Esophagus muscularis mucosa (tissue), 4 donors: ENCODE results near the gene RABEP1. TPM values are rescaled to one million over a fixed set of nuclear protein-coding genes. Genes with fewer than 3 reads are reported as not detected.

ENCODE experiments used
- DNase-seq: peaks from one replicate; pipeline ENCODE4 v3.0.0-alpha.2; 2017; ENCODE audit errors: extremely low spot score
- H3K27ac ChIP-seq, 4 donors: fragments of 200-600 bp; sonication (generic); replicated peaks in 1 of 4; 1 replicate in 3 of 4; 2 replicates in 1 of 4; pipeline ENCODE4 v1.5.1; 2016 to 2019; ENCODE audit warnings: mild to moderate bottlenecking in 1 of 4
- H3K27me3 ChIP-seq, 4 donors: fragments of 200-600 bp; sonication (generic); one replicate each; pipeline versions ENCODE4 v1.5.1 to v1.6.0; 2016 to 2019
- H3K36me3 ChIP-seq, 4 donors: fragments of 200-600 bp; sonication (generic); one replicate each; pipeline ENCODE4 v1.5.1; 2016 to 2019
- H3K4me1 ChIP-seq, 4 donors: fragments of 200-600 bp; sonication (generic); one replicate each; pipeline ENCODE4 v1.5.1; 2016 to 2019
- H3K4me3 ChIP-seq, 4 donors: fragments of 200-600 bp; sonication (generic); 1 replicate in 2 of 4; 2 replicates in 2 of 4; pipeline ENCODE4 v1.5.1; 2016 to 2019; ENCODE audit warnings: mild to moderate bottlenecking in 4 of 4, moderate library complexity in 1 of 4
- H3K9me3 ChIP-seq, 4 donors: fragments of 200-600 bp; sonication (generic); 1 replicate in 3 of 4; 2 replicates in 1 of 4; pipeline ENCODE4 v1.5.1; 2016 to 2019
- EP300 ChIP-seq: sonication (generic); formaldehyde crosslinking; IDR thresholded peaks from one replicate; pipeline ENCODE4 v1.6.1; 2017; ENCODE audit warnings: antibody characterized with exemption
- POLR2A ChIP-seq: fragments of 450-650 bp; IDR thresholded peaks from one replicate; pipeline ENCODE4 v1.6.1; 2017; ENCODE audit warnings: antibody characterized with exemption, moderate library complexity, mild to moderate bottlenecking, low read depth
- POLR2AphosphoS5 ChIP-seq, 2 donors: sonication (generic); formaldehyde crosslinking; IDR thresholded peaks; one replicate each; pipeline ENCODE4 v1.6.1; 2017; ENCODE audit warnings: antibody characterized with exemption in 2 of 2
- WGBS: methylation state at CpG from one replicate; pipeline ENCODE4 v1.1.5; 2018; 5-methylcytosine and 5-hydroxymethylcytosine counted together
- intact Hi-C: fragments of 100-400 bp; cut with DNase I; formaldehyde crosslinking; loops from one replicate; pipeline ENCODE4 v1.15.1; 2023
- total RNA-seq, 4 donors: library from RNA; depleted of rRNA; stranded (reverse); fragments of >200 nt; gene quantifications; one replicate each; pipeline versions ENCODE4 v1.1.0 to v1.2.1, GENCODE V29; 2016
- TF ChIP-seq, protein P1 (sequence below), 3 experiments: fragments of 200-600 bp in 2 of 3; fragments of 450-650 bp in 1 of 3; sonication (generic) in 2 of 3; IDR thresholded peaks; one replicate each; pipeline ENCODE4 v1.5.1; 2017 to 2019; ENCODE audit warnings: antibody characterized with exemption in 3 of 3, mild to moderate bottlenecking in 2 of 3, moderate library complexity in 1 of 3

RABEP1 gene
- total RNA-seq, 4 donors from 2014 or later = 39.5 to 49.7 (median 43.1) TPM

DNA sequence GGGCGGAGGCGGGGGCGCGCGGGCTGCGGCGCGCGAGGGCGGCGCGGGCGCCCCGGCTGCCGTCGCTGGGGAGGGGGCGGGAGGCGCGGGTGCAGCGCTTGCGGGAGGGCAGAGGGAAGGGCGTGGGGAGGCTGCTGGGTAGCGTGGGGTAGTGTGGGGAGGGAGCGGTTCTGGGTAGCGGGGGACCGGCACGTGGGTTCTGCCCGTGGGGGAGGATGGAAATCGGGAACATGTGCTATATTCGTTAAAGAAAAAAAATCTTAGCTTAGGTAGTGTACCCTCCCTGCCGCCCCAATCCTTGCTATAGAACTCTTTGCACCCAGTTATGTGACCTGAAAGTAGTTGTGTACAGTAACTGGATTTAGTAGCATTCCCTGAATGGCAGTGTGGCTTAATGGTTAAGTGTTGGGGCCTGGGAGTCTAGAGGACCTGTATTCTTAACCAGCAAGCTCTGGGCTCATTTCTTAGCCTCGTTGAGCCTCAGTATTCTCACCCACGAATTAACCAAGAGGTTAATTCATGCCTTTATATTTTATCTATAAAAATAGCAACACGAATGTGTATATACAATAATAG is 646 bp downstream of the RABEP1 start:
- Histone ChIP-seq H3K4me3 (peak overlapping the region; percentile 81 to 97 (median 89)), H3K9me3 (no peaks in the 10 kb centered on the region), H3K36me3 (no peaks in the 10 kb centered on the region), H3K4me1 (peaks cover 20 to 44% (median 28%) of the 10 kb centered on the region in 4 donors), H3K27me3 (no peaks in the 10 kb centered on the region), H3K27ac (peak overlapping the region; percentile 90 to 94 (median 92))
- no peak for TF ChIP-seq EP300
- TF ChIP-seq, protein P1, sequence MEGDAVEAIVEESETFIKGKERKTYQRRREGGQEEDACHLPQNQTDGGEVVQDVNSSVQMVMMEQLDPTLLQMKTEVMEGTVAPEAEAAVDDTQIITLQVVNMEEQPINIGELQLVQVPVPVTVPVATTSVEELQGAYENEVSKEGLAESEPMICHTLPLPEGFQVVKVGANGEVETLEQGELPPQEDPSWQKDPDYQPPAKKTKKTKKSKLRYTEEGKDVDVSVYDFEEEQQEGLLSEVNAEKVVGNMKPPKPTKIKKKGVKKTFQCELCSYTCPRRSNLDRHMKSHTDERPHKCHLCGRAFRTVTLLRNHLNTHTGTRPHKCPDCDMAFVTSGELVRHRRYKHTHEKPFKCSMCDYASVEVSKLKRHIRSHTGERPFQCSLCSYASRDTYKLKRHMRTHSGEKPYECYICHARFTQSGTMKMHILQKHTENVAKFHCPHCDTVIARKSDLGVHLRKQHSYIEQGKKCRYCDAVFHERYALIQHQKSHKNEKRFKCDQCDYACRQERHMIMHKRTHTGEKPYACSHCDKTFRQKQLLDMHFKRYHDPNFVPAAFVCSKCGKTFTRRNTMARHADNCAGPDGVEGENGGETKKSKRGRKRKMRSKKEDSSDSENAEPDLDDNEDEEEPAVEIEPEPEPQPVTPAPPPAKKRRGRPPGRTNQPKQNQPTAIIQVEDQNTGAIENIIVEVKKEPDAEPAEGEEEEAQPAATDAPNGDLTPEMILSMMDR (IDR thresholded peaks at IDR 0.05) = no peak
- TF ChIP-seq POLR2A = no peak
- TF ChIP-seq POLR2AphosphoS5 (IDR thresholded peaks at IDR 0.05) = no peak
- WGBS = 2% methylated on average over 14 of the region's 34 CpGs
- intact Hi-C loops = no loop called here
- DNase-seq = no peak

DNA sequence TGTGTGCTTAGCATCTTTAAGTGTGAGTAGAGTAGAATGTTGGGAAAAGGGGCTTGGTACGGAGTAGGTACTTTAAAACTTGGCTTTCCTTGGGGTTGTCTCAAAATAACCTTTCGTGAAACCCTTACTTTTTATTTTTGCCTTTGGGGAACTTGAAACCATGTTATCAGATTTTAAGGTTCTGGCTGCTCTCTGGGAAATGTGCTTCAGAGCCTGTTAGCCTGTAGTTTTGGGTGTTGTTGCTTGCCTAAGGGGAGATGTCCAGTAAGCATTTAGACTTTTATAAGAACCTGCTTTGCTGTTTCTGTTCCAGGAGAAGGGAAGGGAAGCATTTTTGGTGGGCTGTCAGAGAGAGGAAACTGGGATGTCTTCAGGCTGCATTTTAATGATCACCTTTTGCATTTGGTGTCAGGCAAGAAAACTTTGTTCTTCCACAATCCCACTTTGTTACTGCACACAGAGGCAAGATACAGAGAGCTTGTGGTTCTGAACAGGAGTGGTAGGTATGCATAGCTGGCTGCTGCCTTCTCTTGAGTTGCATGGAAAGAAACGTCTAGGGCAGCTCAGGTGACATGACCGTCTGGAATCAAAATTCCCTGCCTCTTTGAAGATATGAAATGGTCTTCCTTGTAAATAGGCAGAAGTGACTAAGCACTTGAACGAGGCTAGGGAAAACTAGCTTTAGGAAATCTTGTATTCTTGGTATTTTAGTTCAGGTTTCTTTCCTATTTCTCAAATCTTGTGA is 1.7 kb downstream of the RABEP1 start:
- Histone ChIP-seq H3K4me3 (peak overlapping the region; percentile 81 to 97 (median 89)), H3K36me3 (no peaks in the 10 kb centered on the region), H3K4me1 (peaks cover 23 to 50% (median 31%) of the 10 kb centered on the region in 4 donors), H3K9me3 (no peaks in the 10 kb centered on the region), H3K27me3 (no peaks in the 10 kb centered on the region), H3K27ac (no peak overlapping the region)
- no peak for TF ChIP-seq POLR2AphosphoS5 (IDR thresholded peaks at IDR 0.05)
- no peak for TF ChIP-seq EP300
- TF ChIP-seq, protein P1 (IDR thresholded peaks at IDR 0.05) = no peak
- no peak for TF ChIP-seq POLR2A
- no peak for DNase-seq
- intact Hi-C loops = no loop called here
- 50% methylated on average over 5 of the region's 5 CpGs for WGBS

DNA sequence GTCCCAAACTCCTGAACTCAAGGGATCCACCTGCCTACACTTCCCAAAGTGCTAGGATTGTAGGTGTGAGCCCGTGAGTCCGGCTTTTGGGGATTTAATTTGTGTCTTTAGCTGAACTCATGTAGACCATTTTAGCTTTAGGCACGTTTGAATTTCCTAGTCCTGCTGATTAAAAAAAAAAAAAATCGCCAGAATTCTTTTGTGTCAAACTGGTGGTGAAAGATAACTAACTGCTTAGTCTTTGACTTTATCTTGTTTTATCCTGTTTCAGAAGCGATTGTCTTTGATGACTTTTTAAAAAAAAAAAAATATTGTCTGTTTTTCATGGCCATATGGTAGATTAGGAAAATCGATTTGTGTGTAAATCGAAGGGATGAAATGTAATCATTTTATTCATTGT is 2.6 kb downstream of the RABEP1 start:
- no peak for DNase-seq
- 77% methylated on average over 7 of the region's 7 CpGs for WGBS
- intact Hi-C loops = no loop called here
- H3K27ac ChIP-seq = no peak overlapping the region
- no peaks in the 10 kb centered on the region for H3K36me3 ChIP-seq
- no peak overlapping the region for H3K4me3 ChIP-seq
- peaks cover 24 to 53% (median 35%) of the 10 kb centered on the region in 4 donors for H3K4me1 ChIP-seq
- H3K27me3 ChIP-seq = no peaks in the 10 kb centered on the region
- H3K9me3 ChIP-seq = no peaks in the 10 kb centered on the region
- TF ChIP-seq POLR2A (no peak), POLR2AphosphoS5 (IDR thresholded peaks at IDR 0.05) (no peak), EP300 (no peak)
- TF ChIP-seq, protein P1 (IDR thresholded peaks at IDR 0.05) = no peak

DNA sequence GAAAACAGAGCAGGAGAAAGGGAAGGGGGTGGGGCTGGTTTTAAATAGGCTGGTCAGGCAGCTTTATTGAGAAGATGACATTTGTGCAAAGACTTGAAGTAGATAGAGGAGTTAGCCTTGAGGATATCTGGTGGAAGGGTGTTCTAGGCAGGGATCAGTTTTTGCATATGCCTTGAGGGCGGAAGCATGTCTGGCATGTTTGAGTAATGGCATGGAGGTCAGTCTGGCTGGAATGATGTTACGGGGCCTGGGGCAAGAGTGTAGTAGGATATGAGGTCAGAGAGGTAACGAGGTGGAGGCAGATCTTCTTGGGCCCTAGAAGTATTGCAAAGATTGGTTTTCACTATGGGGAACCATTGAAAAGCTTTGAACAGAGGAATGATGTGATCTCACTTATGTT is 4.8 kb downstream of the RABEP1 start:
- TF ChIP-seq EP300 (no peak), POLR2A (no peak), POLR2AphosphoS5 (IDR thresholded peaks at IDR 0.05) (no peak)
- TF ChIP-seq, protein P1 (IDR thresholded peaks at IDR 0.05) = no peak
- H3K27ac ChIP-seq = no peak overlapping the region
- WGBS = 94% methylated on average over 3 of the region's 3 CpGs
- no peak for DNase-seq
- H3K36me3 ChIP-seq = no peaks in the 10 kb centered on the region
- H3K9me3 ChIP-seq = no peaks in the 10 kb centered on the region
- intact Hi-C loops = no loop called here
- H3K4me3 ChIP-seq = no peak overlapping the region
- no peaks in the 10 kb centered on the region for H3K27me3 ChIP-seq
- peaks cover 24 to 51% (median 34%) of the 10 kb centered on the region in 4 donors for H3K4me1 ChIP-seq
